HG03039 (cell line): Measurements from ENCODE around the gene CHD1L.
A peak's percentile ranks its signal among the peaks of the same experiment; 100 is the strongest.
"Not testable (repeated sequence)": the region's sequence is repeated elsewhere in the genome, so short reads cannot be mapped to it uniquely, and the experiment has no call there.

Source experiments
- ATAC-seq: cut with Tn5 transposase; IDR thresholded peaks from one replicate; pipeline ENCODE4 v1.9.1; 2021; ENCODE audit warnings: mild to moderate bottlenecking, moderate library complexity; ENCODE audit not compliant: unreplicated experiment

CHD1L gene

GRCh38 chr1:147242449-147243227, at the start of gene CHD1L:
TSS of gene CHD1L (plus strand) at chr1:147242684. CDS start at chr1:147242704, 20 bp downstream.
- ATAC-seq, result peak; percentile 82

DNA sequence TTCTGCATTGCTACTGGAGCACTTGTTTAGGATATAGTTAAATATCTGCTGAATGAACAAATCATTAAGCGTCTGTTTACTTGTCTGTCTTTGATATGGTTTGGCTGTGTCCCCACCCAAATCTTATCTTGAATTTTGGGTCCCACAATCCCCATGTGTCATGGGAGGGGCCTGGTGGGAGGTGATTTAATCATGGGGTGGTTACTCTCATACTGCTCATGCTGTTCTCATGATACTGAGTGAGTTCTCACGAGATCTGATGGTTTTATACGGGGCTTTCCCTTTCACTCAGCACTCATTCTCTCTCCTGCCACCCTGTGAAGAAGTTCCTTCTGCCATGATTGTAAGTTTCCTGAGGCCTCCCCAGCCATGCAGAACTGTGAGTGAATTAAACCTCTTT, 45.2 kb upstream of the CHD1L start:
- ATAC-seq, result not testable (repeated sequence)

DNA sequence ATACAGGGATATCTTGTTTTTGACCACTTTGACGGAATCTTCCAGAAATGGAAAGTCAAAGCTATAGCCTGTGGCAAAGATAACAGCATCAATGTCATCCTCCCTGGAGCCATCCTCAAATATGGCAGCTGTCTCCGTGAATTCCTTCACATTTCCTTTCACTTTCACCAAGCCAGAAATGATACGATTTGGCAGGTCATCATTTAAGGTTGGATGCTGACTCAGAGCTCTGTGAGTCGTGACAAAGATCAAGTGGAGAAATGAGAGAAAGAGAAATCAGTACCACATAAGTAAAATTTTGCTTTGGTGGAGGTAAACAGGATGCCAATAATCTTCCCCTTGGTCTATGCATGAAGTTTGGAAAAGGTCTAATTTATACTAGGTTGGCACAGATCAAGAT, 41.2 kb upstream of the CHD1L start:
- no peak for ATAC-seq

- no peak for ATAC-seq
Observed at GRCh38 chr1:147201786-147202185, 40.7 kb upstream of the CHD1L start.

- no peak for ATAC-seq
Observed at GRCh38 chr1:147202576-147202975, 39.9 kb upstream of the CHD1L start.

- no peak for ATAC-seq
Observed at GRCh38 chr1:147204080-147204479, 38.4 kb upstream of the CHD1L start.

DNA sequence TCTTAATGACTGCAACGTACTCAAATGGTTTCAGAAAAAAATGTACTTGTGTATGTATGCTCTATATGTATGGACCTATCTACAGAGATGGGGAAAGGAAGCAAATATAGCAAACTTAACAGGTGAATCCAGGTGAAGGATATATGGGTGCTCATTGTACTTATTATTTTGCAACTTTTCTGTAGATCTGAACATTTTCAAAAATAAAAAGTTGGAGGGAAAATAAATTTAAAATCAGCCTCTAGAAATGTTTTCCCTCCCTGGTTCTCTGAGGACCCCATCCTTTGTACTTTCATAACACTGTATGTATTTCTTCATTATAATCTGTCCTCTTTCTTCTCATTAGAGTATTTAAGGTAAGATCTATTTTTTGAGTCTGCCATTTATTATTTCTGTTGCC, 35.3 kb upstream of the CHD1L start:
- no peak for ATAC-seq

GRCh38 chr1:147208619-147209018, 33.9 kb upstream of the CHD1L start:
- ATAC-seq, result no peak

- ATAC-seq, result no peak
Observed at GRCh38 chr1:147209825-147210821, 32.4 kb upstream of the CHD1L start.

GRCh38 chr1:147210987-147211386, 31.5 kb upstream of the CHD1L start:
- no peak for ATAC-seq

DNA sequence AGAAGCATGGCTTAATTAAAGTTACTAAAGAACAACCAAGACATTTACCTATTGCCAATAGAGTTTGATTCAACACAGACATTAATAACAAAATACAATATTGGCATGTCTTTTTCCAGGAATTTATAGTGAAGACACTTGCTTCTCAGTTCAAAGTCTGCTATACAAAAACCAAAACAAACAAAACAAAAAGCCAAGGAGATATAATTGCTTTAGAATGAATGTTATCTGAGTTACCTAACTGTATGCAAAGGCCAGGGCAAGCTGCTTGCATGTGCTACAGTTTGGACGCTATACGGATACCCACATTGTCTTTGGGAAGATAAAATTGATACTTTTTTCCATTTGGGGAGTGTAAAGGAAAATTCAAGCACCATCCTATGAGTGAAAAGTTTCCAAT, 30.9 kb upstream of the CHD1L start:
- ATAC-seq, result no peak

DNA sequence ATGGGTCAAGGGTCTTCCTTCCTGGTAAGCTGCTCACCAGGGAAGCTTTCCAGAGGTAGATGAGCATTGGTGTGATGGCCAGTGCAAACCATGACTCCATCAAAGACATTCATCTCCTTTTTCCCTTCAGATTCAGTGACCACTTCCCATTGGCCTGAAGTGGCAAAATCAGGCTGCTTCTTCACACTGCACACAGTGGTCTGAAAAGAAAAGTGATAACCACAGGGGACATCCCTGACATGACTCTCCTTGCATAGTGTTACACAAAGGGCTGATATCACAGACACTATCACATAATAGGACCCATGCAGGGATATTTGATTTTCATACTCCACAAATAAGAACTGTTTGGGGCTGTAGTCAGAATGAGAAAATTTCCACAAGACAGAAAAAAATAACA, 29.2 kb upstream of the CHD1L start:
- ATAC-seq, result no peak

- ATAC-seq, result no peak
Observed at GRCh38 chr1:147214325-147214724, 28.2 kb upstream of the CHD1L start.

- no peak for ATAC-seq
Observed at GRCh38 chr1:147214842-147215539, 27.5 kb upstream of the CHD1L start.

DNA sequence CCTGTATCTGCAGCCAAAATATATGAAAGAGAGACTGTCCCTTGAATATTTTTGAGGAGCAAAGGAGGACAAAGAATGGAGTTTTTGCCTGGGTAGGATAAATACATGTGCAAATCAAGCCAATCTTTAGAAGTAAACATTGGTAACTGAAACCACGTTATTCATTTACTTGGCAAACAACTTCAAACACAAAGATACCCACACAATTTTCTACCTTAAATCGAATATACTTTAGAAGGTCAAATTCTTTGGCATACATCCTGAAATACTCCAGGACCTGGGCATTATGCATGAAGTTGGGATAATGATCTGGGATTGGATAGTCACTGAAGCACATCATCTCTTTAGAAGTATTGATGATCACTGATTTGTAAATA, 27.0 kb upstream of the CHD1L start:
- no peak for ATAC-seq

- no peak for ATAC-seq
Observed at GRCh38 chr1:147216124-147216523, 26.4 kb upstream of the CHD1L start.

DNA sequence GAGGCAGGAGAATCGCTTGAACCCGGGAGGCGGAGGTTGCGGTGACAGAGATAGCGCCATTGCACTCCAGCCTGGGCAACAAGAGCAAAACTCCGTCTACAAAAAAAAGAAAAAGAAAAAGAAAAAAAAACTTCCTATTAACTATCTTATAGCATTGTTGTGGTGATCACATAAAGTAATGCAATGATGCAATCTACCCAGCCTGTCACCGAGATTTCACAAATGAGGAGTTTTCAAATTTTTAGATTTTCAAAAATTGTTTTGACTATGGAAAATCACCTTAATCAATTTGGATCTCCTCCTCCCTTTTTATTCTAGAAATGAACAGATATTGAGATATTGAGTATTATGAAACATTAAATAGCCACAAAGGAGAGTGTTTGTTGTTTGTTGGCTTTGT, 25.3 kb upstream of the CHD1L start:
- no peak for ATAC-seq

DNA sequence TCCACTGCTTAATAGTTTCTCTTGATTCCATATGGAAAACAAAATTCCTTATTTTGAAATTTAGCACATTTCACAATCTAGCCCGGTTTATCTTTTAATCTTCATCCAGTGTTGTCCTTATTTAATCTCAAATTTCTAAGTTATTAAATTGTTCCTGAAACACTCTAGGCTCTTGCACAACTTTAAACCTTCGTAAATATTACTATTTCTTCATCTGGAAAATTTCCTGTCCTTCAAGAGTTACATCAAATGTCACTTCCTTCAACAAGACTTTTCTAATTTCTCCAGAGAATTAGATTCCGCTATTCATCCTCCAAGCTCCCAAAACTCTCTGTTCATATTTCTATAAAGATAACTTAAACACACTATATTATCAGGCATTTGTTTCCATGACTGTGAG, 23.9 kb upstream of the CHD1L start:
- ATAC-seq, result no peak

GRCh38 chr1:147223740-147224615, 18.5 kb upstream of the CHD1L start:
- no peak for ATAC-seq

DNA sequence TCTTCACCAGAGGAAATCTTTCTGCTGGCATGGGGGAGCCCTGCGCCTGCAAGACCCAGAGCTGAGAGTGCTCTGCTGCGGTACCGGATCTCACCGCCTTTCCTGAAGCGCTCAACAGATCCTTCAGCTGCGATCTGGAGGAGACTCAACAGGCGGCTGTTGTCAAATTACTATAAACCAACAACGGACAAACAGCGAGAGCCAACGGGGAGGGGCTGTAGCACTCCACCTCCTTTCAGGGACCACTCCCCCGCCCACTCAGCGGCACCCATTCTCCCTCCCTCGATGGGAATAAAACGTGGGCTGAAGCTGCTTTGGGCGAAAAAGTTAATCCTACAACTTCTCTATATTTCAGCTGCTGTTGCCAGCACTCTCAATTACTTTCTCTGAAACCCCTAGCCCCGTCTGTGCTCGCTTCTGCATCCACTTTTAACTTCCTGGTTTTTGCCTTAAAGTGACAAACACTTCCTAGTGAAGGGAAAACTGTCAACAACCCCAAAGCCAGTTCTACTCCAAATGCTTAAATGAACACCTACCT, 17.2 kb upstream of the CHD1L start, which contains the start of gene FMO5:
FMO5 (minus strand) TSS at position 147 of the 538 bp plus-strand sequence. CDS start 310 bp downstream, outside the sequence.
- no peak for ATAC-seq
